AML-193 (cell line): ENCODE data around the gene METAP2.

Experiments used
- DNase-seq, 2 experiments: peaks; one replicate each; lab custom pipeline; 2025; lab: John Stamatoyannopoulos, UW

METAP2 gene

DNA sequence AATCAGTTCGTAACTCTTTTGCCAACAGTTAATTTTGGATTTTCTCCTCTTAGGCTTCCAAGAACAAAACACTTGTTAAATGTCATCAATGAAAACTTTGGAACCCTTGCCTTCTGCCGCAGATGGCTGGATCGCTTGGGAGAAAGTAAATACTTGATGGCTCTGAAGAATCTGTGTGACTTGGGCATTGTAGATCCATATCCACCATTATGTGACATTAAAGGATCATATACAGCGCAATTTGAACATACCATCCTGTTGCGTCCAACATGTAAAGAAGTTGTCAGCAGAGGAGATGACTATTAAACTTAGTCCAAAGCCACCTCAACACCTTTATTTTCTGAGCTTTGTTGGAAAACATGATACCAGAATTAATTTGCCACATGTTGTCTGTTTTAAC lies 39.6 kb downstream of the METAP2 start:
- DNase-seq, result no peak

DNA sequence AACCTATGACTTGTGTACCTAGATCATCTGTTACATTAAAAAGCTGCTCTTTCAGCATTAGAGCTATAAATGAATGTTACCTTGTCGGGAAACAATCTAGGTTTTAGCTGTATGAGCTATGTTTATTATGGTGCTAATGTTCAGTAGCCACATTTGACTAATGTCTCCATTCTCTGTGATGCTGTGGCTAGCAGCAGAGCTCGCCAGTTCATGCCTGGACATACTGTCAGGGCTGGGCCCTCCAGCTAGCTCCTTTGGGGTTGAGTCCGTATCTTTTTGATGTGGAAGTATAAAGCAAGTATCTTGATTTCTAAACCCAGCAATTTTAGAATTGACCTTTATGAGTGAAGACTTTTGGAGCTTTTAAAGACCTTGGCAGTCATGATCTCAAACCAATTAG lies 41.2 kb downstream of the METAP2 start:
- DNase-seq, result no peak

DNA sequence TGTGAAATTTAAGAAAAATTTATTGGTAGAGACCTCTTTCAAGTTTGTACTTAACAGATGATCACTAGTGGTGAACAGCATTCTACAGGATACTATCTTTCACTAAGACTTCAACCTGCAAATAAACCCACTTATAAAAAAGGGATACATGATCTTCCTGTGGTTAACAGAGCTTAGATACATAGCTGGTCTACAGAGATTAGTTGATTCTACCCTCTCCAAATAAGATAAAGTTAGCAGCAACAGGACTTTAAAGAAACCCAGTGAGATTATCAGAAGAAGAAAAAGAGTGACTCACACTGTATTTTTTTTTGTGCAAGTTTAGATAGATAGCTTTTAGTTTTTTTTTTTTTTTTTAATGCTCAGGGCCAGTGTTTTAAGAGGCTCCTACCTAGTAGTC lies 42.8 kb downstream of the METAP2 start:
- DNase-seq, result no peak

DNA sequence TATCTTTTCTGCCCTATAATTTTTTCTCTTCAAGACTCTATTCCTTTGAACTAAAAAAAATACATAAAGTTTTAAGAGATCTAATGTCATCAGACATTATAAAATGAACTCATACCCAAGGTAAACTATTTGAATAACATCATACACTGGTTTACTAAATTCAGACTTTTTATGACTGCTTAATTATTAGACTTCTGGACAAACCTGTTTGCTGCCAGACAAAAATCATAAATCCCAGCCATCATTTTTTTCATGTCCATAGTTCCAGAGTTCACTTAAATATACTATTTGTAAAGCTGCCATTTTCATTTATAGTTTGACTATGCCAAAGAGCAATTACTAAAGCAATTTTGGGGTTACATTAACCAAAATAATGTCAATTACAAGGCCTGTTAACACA lies 43.3 kb downstream of the METAP2 start:
- no peak for DNase-seq

DNA sequence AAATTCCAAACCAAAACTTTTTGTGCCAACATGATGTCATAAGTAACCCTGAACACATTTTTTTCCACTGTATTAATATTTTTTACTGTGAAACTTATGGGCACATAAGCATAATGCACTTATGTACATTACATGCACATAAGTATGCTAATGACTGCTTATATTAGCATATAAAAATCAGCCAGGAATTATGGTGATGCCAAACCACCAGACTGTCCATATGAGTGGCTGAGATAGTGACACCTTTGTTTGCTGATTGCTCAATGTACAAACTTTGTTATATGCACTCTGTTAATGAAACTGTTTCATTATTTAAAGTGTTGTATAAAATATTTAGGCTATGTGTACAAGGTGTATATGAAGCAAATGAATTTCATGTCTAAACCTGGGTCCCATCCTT lies 45.0 kb downstream of the METAP2 start:
- DNase-seq, result no peak

- no peak for DNase-seq
Measured at GRCh38 chr12:95520816-95521215, 46.9 kb downstream of the METAP2 start.

- no peak for DNase-seq
Measured at GRCh38 chr12:95522692-95523091, 48.7 kb downstream of the METAP2 start.

GRCh38 chr12:95528431-95528830 lies 54.5 kb downstream of the METAP2 start:
- DNase-seq, result no peak

DNA sequence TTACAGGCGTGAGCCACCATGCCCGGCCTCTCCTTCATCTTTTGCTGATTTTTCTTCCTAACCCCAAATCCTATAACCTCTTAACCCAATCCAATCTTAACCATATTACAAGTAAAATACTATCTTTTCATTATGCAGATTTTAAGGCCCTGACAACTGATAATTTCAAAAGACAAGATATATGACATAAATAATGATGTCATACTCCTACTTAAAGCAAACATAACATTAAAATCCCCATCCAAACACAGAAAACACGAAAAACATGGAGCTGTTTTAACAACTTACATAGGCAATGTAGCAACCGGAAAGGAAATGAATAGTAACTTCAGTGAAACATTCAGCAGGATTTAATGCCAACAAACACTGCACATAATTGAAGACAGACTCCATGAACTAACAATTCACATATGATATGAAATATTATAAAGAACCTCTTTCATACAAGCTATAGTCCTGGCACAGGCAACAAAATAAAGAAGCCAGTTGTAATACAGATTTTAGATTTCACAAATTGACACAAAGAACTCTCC lies 55.8 kb downstream of the METAP2 start:
- no peak for DNase-seq

- no peak for DNase-seq
Measured at GRCh38 chr12:95532851-95533250, 58.9 kb downstream of the METAP2 start.

DNA sequence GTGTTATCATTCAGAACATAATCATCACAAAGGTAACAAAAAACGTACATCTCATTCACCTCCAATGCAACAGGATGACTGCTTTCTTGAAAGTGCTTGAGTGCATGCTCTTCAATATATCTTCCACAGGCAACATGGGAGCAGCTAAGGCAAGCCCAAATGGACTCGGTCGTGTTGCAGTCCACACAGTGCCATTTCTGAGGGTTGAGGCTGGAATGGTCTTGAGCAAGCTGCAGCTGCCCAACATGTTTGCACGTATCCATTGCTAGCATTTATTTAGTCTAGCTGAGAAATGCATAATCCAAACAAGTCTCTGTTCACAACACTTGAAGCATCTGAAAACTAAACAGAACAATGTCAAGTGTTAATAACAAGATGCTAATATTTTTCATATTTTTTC lies 60.0 kb downstream of the METAP2 start:
- no peak for DNase-seq

DNA sequence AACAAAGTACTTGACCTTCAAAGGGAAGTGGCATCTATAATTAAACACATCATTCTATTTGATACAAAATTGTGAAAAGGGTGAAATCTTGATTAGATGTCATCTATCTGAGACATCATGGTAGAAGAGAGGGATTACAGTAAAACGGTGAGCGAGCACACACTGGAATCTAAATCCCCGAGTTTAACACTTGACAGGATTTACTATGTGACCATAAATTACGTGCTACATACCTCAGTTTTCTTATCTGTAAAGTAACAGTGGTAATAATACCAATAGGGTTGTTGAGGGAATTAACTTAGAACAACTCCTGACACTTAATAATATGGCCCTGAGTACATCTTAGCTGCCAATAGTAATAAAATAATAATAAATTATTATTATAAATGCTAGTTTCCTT lies 64.1 kb downstream of the METAP2 start:
- no peak for DNase-seq

DNA sequence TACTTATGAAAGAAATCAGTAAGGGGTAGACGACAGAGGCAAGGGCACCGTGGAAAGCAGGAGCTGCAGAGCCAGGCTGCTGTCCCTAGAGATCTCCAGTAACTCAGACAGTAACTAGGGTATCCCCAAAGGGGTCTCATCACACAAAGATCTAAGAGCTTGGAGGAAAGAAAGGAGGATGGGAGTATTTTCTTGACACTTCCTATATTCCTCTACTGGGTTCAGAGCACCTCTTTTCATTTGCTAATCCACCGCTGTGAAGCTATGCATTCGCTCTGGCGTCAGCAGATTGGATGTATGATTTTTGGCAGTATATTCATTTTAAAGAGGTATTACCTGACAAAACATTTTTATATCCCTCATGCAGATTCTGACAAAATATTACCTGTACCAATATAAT lies 64.7 kb downstream of the METAP2 start:
- no peak for DNase-seq

DNA sequence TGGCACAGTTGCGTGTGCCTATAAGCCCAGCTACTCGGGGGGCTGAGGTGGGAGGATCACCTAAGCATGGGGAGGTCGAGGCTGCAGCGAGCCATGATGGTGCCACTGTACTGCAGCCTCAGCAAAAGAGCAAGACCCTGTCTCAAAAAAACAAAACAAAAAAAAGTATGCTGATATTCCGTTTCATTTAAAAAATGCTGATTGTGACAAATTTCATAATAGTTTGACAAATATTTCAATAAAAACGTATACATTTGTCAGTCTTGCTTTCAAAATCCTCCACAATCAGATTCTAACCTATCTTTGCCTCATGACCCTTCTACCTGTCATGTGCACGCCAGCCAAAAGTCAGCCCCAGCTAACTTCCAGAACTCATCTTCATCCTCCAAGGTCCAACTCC lies 67.5 kb downstream of the METAP2 start:
- no peak for DNase-seq

DNA sequence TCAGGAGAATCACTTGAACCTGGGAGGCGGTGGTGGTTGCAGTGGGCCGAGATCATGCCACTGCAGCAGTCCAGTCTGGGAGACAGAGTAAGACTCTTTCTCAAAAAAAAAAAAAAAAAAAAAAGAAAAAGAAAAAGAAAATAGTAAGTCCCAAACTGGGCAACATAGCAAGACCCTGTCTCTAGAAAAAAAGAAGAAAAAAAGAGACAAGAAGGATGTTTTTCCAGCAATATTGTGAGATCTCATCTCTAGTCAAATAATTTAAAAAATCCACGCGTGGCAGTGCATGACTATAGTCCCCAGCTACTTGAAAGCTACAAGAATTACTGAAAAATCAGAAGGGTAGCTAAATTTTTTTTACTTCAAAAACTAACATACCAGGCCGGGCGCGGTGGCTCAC lies 69.4 kb downstream of the METAP2 start:
- DNase-seq, result no peak

DNA sequence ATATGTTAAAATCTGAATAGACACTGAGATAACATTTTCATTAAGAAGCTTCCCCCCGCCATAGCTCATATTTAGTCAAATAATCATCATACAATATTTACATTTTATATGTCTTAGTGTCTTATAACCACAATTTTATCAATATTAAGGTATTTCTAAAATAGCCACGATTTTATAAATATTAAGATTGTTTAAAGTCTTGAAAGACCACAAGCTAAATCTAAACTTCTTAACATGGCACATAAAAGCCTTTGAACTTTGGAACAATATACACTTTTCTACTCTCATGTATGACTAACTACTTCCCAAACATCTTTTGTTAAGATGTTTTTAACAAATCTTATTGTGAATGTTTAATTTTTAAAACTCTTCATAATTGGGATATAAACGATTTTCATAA lies 70.8 kb downstream of the METAP2 start:
- no peak for DNase-seq

DNA sequence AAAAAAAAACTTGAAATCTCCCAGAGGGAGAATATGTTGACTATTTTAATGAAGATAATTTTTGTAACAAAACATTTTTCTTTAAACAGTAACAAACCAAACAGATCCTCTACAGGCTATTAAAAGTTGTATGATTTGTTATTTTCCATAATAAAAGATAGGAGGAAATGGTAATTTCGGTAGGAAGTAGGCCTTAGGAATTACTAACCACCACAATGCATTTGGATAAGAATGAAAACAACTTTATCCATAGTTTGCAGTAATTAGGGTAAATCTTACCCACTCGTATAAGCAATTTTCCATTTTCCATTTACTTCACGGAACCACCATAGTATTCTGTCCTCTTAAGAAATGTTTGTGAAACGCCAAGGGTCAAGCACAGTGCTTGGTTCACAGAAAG lies 71.4 kb downstream of the METAP2 start:
- no peak for DNase-seq

GRCh38 chr12:95545731-95546490 lies 72.0 kb downstream of the METAP2 start:
- no peak for DNase-seq

- no peak for DNase-seq
Measured at GRCh38 chr12:95546491-95546813, 72.5 kb downstream of the METAP2 start.

GRCh38 chr12:95547522-95548055 lies 73.6 kb downstream of the METAP2 start:
- no peak for DNase-seq

DNA sequence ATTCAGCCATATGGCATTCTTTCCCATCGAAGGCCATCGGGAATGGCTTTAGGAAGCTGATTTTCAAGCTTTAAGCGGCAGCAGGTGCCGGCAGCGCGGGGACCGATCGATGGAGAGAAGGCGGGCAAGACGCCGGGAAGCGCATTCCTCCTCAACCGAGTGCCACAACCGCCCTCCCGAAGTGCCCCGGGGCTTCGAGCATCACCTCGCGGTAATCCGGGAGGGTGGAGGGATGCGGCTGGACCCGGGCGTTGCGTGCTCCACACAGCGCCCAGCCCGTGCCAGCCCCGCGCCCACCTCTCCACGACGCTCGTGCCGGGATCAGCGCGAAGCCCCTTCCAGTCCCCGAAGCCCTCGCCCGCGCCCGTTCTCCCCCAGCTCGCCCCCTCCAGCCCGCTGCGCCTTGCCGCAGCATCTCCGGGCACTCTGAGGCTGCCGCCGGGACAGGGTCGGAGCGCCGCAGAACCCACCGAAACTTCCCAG lies 74.1 kb downstream of the METAP2 start:
- no peak for DNase-seq

GRCh38 chr12:95548539-95549391 lies 74.8 kb downstream of the METAP2 start:
- no peak for DNase-seq
